Endothelial cell of umbilical vein (primary cell): ENCODE results near the gene SWAP70.

Source experiments
- CTCF ChIP-seq, 2 donors: IDR thresholded peaks; 1 replicate in 1 of 2; 2 replicates in 1 of 2; pipeline ENCODE4 v1.5.1; 2011; ENCODE audit warnings: low read length in 2 of 2, mild to moderate bottlenecking in 2 of 2, moderate library complexity in 2 of 2, control low read depth in 1 of 2, inconsistent platforms in 1 of 2, low read depth in 1 of 2; ENCODE audit not compliant: insufficient read depth in 1 of 2; ENCODE audit errors: extremely low read depth in 1 of 2
- POLR2A ChIP-seq: IDR thresholded peaks from 2 replicates; pipeline ENCODE4 v1.6.1; 2012; ENCODE audit warnings: low read depth, mild to moderate bottlenecking, control low read depth, low read length

GRCh38 chr11:9761441-9761945 lies 97.6 kb downstream of the SWAP70 start:
- TF ChIP-seq CTCF (IDR thresholded peaks at IDR 0.05; ENCODE audit: extremely low read depth in 1 of 2, insufficient read depth in 1 of 2, low read depth in 1 of 2, low read length in 2 of 2) (no peak), POLR2A (no peak)
